Occipital lobe (tissue), 2 donors: ENCODE results near the gene LSAMP. TPM values are rescaled to one million over a fixed set of nuclear protein-coding genes. Genes with fewer than 3 reads are reported as not detected.

Experiments
- DNase-seq: peaks from one replicate; lab custom pipeline; 2025; lab: John Stamatoyannopoulos, UW
- total RNA-seq: library from RNA; depleted of rRNA; stranded (reverse); fragments of >200 nt; gene quantifications from one replicate; pipeline ENCODE4 v1.2.3, GENCODE V29; 2014

LSAMP gene
- total RNA-seq, result 47.3 TPM

DNA sequence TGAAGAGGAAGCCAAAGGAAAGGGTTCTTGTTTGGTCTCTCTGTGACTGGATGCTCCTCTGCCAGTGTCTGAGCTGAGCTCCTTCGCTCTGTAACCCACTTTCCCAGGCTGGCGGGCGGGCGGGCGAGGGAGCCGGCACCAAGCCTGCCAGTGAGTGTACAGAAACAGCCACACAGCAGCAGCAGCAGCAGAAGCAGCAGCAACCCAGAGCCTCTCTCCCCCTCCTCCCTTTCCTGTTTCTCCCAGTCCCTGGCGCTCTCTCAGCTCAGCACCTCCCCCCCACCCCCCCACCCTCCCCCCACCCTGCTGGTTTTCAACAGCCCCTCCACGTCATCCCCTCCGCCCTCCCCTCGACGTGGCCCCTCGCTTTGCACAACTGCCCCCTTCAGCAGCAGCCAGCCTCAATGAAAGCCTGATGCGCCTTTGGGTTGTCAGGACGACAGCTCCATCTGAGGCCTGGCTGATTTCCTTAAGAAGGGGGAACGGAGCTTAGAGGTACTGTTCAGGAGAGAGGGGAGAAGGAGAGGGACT, at the start of gene LSAMP:
Gene LSAMP, minus strand, starts transcription at position 177 of the 531 bp plus-strand sequence.
- peak; percentile 72 for DNase-seq

GRCh38 chr3:116492379-116492778, 47.1 kb upstream of the LSAMP start:
- DNase-seq, result no peak

DNA sequence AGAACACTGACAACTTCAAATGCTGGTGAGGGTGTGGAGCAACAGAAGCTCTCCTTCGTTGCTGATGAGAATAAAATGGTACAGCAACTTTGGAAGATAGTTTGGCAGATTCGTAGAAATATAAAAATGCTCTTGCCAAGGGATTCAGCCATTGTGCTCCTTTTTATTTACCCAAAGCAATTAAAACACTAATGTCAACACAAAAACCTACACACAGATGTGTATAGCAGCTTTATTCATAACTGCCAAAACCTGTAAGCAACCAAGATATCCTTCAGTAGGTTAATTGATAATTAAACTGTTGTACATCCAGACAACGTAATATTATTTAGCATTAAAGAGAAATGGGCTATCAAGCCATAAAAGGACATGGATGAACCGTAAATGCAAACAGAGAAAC, 37.8 kb upstream of the LSAMP start:
- no peak for DNase-seq

DNA sequence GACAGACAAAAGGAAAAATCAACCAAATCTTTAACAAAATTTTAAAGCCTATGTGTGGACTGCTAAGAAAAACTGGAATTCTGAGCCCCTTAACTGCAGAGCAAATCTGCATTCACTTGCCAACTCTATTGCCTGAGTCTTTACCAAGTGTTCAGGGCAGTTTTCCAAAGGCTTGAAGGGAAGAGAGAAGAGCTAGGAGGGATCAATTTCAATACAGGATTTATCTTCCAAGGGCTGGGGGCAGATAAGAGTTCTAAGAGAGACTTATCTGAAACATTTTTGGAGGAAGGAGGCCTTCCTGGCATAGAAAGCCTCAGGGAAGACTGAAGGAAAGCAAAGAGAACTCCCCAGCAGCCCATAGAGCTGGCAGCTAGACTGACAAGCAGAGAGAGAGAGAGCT, 31.4 kb upstream of the LSAMP start:
- no peak for DNase-seq

- no peak for DNase-seq
Measured at GRCh38 chr3:116474801-116475200, 29.5 kb upstream of the LSAMP start.

- no peak for DNase-seq
Measured at GRCh38 chr3:116474032-116474780, 28.9 kb upstream of the LSAMP start.

DNA sequence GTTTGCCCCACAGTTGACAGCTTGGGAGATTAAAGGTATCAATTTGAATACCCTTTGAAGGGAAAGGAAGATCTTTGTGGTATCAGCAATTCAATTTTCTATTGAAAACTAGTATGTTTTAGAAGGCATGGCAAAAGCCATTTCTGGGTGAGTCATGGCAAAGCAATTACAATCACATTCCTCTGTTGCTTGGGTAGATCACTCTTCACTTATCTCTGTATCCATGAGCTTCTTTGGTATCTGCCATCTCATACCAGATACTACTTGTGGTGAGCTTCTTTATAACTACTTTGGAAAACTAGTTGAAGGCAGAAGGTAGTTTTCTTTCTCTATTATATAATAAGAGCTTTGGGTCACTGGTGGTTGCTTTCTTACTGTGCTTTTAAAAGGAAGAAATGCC, 28.3 kb upstream of the LSAMP start:
- DNase-seq, result no peak

DNA sequence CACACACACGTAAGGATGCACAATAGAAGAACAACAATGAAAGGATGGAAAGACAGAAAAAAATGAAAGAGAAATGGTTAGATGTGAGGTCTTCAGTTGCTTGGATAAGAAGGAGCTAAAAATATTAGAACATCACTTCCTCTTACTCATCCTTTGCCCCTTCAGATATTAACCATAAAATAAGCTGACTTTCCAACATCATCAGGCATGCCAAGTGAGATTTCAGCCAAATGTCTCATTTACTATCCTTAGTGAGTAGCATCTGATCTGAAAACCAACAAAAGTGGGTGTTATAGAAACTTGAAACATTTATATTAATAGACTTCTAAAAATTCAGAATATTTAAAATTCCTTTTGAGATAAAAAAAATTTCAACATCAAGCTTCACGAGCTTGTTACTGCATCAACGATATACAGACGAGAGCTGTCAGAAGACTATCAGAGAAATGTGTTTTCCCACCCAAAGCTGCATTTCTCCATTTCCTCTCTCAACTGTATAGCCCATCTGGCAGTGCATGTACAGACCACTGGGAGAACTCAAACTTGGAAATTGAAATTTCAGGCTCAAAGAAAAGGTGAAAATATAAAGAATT, 25.4 kb upstream of the LSAMP start:
- no peak for DNase-seq

- DNase-seq, result no peak
Measured at GRCh38 chr3:116469546-116469945, 24.3 kb upstream of the LSAMP start.

DNA sequence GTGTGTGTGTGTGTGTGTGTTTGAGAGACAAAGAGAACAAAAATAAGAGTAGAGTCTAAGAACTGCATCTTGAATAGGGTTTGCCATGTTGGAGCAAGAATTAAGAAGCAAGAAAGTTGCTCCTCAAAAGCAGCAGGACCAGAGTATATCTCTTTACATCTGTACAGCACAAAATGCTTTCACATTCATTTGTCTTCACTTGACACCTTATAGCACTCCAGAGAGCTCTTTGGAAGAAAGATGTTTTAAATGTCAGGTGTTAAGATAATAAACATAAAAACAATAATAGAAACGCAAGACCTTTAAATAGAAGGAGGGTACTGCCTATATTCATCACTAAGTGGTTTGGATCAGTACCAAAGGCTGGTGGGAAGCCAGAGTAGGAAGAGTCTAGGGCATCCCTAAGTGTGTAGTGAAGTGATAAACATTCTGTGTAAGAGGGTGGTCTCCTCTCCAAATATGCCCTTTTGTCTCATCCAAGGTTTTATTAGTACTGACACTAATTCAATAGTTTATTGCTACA, 19.1 kb upstream of the LSAMP start:
- no peak for DNase-seq

DNA sequence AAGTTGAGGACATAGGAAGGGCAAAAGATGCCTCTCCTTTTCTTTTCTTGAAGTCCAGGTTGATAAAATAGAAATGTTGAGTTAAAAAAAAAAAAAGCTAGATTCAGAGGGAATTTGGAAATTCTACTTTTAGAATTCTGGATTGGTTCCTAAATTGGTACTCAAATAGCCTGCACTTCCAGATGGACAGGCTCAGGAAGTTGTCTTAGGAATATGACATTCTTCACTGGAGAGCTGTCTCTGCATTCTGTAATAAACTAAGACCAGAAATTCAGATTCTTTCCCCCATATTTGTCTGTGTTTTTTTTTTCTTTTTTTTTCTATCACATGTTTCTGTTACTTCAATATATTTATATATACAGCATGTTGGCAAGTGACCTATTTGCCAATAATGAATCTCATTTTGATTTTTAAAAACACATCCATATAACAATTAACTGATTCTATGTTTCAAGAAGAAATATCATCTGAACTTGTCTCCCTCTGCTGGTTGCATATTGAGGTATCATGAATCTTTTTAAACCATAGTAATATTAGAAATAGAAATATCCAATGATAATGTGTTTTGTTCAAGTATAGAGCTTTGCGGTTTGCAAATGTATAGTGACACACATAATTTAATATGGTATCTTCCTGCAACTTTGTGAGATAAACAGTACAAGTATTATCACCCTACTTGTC, 8.5 kb upstream of the LSAMP start:
- DNase-seq, result no peak

DNA sequence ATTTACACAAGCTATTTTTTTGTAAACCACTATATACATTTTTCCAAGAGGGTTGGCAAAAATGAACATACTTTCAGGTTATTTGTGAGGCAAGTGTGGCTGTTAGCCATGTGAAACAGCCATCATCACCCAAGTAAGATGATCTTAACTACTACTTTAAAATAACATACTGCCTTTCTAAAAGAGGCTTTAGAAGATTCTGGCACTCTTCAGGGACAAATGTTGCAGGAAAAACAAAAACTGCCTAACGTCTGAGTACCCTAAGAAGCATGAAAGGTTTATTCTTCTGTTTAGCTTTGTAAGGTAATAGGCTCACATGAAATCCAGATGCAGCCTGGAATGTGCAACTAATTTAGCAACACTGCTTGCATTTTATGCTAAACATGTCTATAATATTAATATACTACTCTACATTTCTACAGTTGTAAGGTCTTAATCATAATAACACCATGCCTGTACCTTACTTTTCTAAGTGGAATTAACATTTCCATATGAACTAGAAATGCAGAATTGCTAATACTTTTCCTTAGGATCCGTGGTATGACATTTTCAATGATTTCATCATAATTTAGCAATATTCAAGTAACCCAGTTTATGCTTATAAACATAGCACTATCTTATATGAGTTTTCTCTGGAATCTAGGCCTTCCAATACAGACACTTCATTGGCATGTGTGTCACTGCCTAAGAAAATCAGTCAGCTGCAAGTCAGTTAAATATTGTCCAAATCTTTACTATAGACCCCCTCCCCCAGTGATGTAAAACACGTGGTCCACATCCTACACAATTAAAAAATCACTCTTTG, 4.5 kb upstream of the LSAMP start:
- DNase-seq, result no peak

- no peak for DNase-seq
Measured at GRCh38 chr3:116445990-116446389, 703 bp upstream of the LSAMP start.

DNA sequence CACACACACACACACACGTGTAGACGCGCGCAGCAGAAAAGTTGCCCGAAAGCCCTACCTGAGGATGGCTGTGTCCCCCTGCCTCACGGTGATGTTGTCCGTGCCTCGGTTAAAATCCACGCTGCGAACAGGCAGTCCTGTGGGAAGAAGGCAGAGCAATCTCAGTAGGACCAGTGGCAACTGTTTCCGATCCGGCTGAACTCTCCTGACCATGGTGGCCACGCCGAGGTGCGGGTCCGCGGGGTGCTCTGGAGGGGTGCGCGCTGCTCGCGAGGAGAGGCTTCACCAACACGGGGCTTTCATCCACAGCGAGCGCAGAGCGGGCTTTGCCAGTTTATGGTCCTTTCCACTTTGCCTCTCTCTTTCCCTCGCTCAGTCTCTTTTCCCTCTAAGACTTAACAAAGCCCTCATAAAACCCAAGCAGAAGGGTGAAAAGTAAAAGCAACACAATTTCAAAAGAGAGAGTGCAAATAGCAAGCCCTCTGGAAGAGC, 422 bp downstream of the LSAMP start:
- peak; percentile 35 for DNase-seq

DNA sequence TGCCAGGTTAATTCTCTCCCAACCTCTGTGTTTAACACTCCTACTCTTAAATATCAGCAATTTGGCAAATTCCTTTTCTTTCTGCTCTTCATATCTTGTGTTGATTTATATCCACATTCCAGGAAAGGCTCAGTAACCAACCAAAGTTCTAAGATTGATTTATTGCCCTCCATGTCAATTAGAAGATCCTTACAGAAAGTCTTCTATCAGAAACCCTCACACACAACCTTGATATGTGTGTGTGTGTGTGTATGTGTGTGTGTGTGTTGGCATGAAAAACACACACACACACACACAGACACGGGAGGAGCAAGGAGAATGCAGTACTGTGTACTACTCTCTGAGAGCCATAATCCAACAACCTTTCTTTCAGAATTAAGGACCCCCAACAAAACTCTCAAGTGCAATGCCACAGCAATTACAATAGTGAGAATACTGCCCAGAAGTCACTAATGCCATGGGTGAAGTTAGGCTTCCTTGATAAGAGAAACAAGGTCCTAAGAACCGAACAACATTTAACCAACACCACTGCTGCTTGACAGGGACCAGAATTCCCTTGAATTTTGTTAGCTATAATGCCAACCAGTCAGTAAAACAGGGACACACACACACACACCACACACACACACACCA, 1.1 kb downstream of the LSAMP start:
- DNase-seq, result no peak

- no peak for DNase-seq
Measured at GRCh38 chr3:116443191-116443661, 2.1 kb downstream of the LSAMP start.

DNA sequence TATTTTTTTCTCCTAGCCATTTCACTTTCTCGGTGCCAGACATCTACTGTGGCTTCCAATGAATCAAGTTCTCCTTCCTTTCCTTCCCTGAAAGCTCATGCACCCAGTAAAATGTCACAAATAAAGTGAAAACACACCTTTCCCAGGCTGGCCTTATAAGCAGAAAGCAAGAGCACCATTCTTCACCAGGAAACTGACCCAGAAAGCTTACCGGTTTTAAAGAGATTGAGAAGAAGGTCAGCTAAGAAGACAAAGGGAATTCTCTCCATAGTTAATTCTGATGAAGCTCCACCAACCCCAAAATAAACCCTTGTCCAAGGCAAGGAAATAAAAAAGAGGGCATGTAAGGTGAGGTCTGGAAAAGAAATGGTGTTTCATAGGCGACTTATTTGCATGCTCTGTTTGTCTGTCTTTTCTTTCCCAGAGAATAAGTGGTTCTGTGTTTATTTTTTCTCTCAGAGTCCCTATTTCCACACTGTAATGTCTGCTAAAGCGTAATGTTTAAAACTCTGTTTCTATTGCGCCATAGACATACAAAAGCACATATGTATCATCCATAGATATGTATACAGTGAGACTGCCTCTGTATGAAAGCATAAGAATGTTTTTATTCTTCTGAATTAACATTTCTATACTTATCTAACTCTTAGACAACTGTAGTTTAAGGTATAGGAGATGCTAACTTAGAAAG, 2.8 kb downstream of the LSAMP start:
- no peak for DNase-seq

GRCh38 chr3:116441652-116442051, 3.6 kb downstream of the LSAMP start:
- DNase-seq, result no peak

DNA sequence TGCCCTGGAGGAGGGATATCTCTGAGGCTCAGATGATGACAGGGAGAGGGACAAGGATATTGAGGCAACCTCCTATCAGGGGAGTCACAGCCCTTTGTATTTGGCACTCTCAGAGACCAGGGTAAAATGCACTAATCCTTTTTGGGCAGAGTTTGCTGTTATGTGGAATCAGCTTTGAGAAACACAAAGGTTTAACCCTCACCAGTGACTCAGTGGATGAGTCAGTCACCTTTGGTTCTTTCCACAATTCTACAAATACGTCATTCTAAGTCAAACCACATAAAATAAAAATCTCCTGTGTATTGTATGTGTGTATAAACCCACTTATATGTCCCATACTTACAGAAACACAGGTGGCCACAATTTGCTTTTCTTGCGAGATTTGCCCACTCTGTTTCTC, 5.1 kb downstream of the LSAMP start:
- DNase-seq, result no peak

GRCh38 chr3:116433552-116433951, 11.7 kb downstream of the LSAMP start:
- no peak for DNase-seq
